Esophagus muscularis mucosa (tissue), 4 donors: ENCODE measurements around the gene PTPRN2.
"Not testable (repeated sequence)": the region's sequence is repeated elsewhere in the genome, so short reads cannot be mapped to it uniquely, and the experiment has no call there.

Source experiments
- CTCF ChIP-seq, 3 experiments: fragments of 200-600 bp in 2 of 3; fragments of 450-650 bp in 1 of 3; sonication (generic) in 2 of 3; IDR thresholded peaks; one replicate each; pipeline ENCODE4 v1.5.1; 2017 to 2019; ENCODE audit warnings: antibody characterized with exemption in 3 of 3, mild to moderate bottlenecking in 2 of 3, moderate library complexity in 1 of 3
- EP300 ChIP-seq: sonication (generic); formaldehyde crosslinking; IDR thresholded peaks from one replicate; pipeline ENCODE4 v1.6.1; 2017; ENCODE audit warnings: antibody characterized with exemption
- POLR2A ChIP-seq: fragments of 450-650 bp; IDR thresholded peaks from one replicate; pipeline ENCODE4 v1.6.1; 2017; ENCODE audit warnings: antibody characterized with exemption, moderate library complexity, mild to moderate bottlenecking, low read depth
- POLR2AphosphoS5 ChIP-seq, 2 donors: sonication (generic); formaldehyde crosslinking; IDR thresholded peaks; one replicate each; pipeline ENCODE4 v1.6.1; 2017; ENCODE audit warnings: antibody characterized with exemption in 2 of 2

GRCh38 chr7:157895098-157895497, 692.5 kb downstream of the PTPRN2 start:
- TF ChIP-seq POLR2AphosphoS5 (IDR thresholded peaks at IDR 0.05); CTCF (IDR thresholded peaks at IDR 0.05); POLR2A; EP300: not testable (repeated sequence)
